Stimulated activated CD8-positive, alpha-beta memory T cell treated with anti-CD3 and anti-CD28 coated beads, Interleukin-2, amount 100 ng/mL, for 1 hour (primary cell): ENCODE results near the gene KAZALD1.

ENCODE experiments used
- DNase-seq, 2 donors: peaks; one replicate each; pipeline ENCODE4 v3.0.0-alpha.2; 2020; ENCODE audit warnings: low read depth in 2 of 2

KAZALD1 gene

GRCh38 chr10:101066896-101067355 is 5.1 kb downstream of the KAZALD1 start:
- no peak for DNase-seq

GRCh38 chr10:101067356-101068083 is 5.7 kb downstream of the KAZALD1 start:
- peak; percentile 53 to 61 for DNase-seq

- DNase-seq: no peak
Measured at GRCh38 chr10:101069441-101069840, 7.7 kb downstream of the KAZALD1 start.

GRCh38 chr10:101070098-101070497 is 8.3 kb downstream of the KAZALD1 start:
- no peak for DNase-seq

- DNase-seq: no peak
Measured at GRCh38 chr10:101071267-101071884, 9.6 kb downstream of the KAZALD1 start.

GRCh38 chr10:101071885-101072433 is 10.2 kb downstream of the KAZALD1 start:
- DNase-seq: no peak

- DNase-seq: no peak
Measured at GRCh38 chr10:101072923-101073322, 11.1 kb downstream of the KAZALD1 start.

GRCh38 chr10:101073631-101074030 is 11.8 kb downstream of the KAZALD1 start:
- DNase-seq: no peak

GRCh38 chr10:101075775-101076174 is 14.0 kb downstream of the KAZALD1 start:
- no peak for DNase-seq

- no peak for DNase-seq
Measured at GRCh38 chr10:101076630-101077029, 14.8 kb downstream of the KAZALD1 start.

GRCh38 chr10:101079874-101080273 is 18.1 kb downstream of the KAZALD1 start:
- no peak for DNase-seq

GRCh38 chr10:101080933-101081931 is 19.4 kb downstream of the KAZALD1 start:
- DNase-seq: no peak

GRCh38 chr10:101085846-101086245 is 24.1 kb downstream of the KAZALD1 start:
- no peak for DNase-seq

GRCh38 chr10:101087376-101087775 is 25.6 kb downstream of the KAZALD1 start:
- no peak for DNase-seq

- DNase-seq: no peak
Measured at GRCh38 chr10:101087965-101088364, 26.2 kb downstream of the KAZALD1 start.

- DNase-seq: no peak
Measured at GRCh38 chr10:101089520-101090299, 27.9 kb downstream of the KAZALD1 start.

GRCh38 chr10:101090597-101090996 is 28.8 kb downstream of the KAZALD1 start:
- no peak for DNase-seq

GRCh38 chr10:101091546-101092290 is 29.9 kb downstream of the KAZALD1 start:
- DNase-seq: no peak

GRCh38 chr10:101092881-101093354 is 31.1 kb downstream of the KAZALD1 start:
- no peak for DNase-seq
